ENCODE measurements around the gene UBFD1. TPM values are rescaled to one million over a fixed set of nuclear protein-coding genes. Genes with fewer than 3 reads are reported as not detected.

UBFD1 gene
- total and polyA plus RNA-seq, 10 of the 15 experiments (the other 5 are each of a cell fraction or from before 2014, with no cell fraction given) = 7.3 to 48.5 (median 32.1) TPM

GRCh38 chr16:23594186-23594585, 36.7 kb downstream of the UBFD1 start:
- ChIA-PET POLR2A (no interaction called here), CTCF (interaction anchor here (1.5 kb wide), 1 partner anchor 34 kb away, joined by 3 read pairs; no protein-coding TSS in a partner anchor), RAD21 (ENCODE audit: unreplicated experiment) (no interaction called here), SMC1A (ENCODE audit: uncharacterized antibody, unreplicated experiment) (no interaction called here)
- H3K9me3 ChIP-seq (replicated peaks; ENCODE audit: control insufficient read depth, insufficient read depth, low read length) = no peaks in the 10 kb centered on the region
- no peak overlapping the region for H2AFZ ChIP-seq (ENCODE audit: control insufficient read depth, low read depth, low read length)
- no peak for ATAC-seq
- TF ChIP-seq MTA3 (IDR thresholded peaks at IDR 0.05; ENCODE audit: borderline replicate concordance, low read length) = no peak
- no peak for TF ChIP-seq BCL11A (IDR thresholded peaks at IDR 0.05; ENCODE audit: low read depth, low read length)
- TF ChIP-seq CTCF (IDR thresholded peaks at IDR 0.05 in 2 of 3, conservative IDR thresholded peaks at IDR 0.05 in 1 of 3; ENCODE audit: control insufficient read depth in 2 of 3, extremely low read depth in 1 of 3, insufficient read depth in 1 of 3, low read depth in 3 of 3, low read length in 3 of 3) = no peak
- no peak for TF ChIP-seq USF1 (IDR thresholded peaks at IDR 0.05; ENCODE audit: borderline replicate concordance, extremely low read length, insufficient read depth, low read depth, low read length)
- no peak for TF ChIP-seq BRCA1 (IDR thresholded peaks at IDR 0.05; ENCODE audit: low read depth, low read length)
- TF ChIP-seq EP300 (IDR thresholded peaks at IDR 0.05; ENCODE audit: borderline replicate concordance in 1 of 2, control insufficient read depth in 1 of 2, low read depth in 2 of 2, low read length in 2 of 2) = no peak
- TF ChIP-seq PAX8 (IDR thresholded peaks at IDR 0.05) = no peak
- H3K4me2 ChIP-seq (ENCODE audit: control insufficient read depth, insufficient read depth) = peak overlapping the region; percentile 64
- no TSS peak for BruUV-seq (replicated peaks)
- H3K4me1 ChIP-seq (ENCODE audit: control insufficient read depth, insufficient read depth, low read length) = peaks cover 16% of the 10 kb centered on the region
- H3K27ac ChIP-seq (ENCODE audit: control insufficient read depth, insufficient read depth) = no peak overlapping the region
- H3K36me3 ChIP-seq (ENCODE audit: control insufficient read depth in 2 of 2, insufficient read depth in 2 of 2, low read length in 1 of 2) = peaks cover 6 to 18% of the 10 kb centered on the region in 2 experiments
- DNase-seq (ENCODE audit: low read depth, low spot score) = no peak
- in situ Hi-C loops (cut with MboI) (no loop called here), intact Hi-C loops (cut with micrococcal nuclease; ENCODE audit: unreplicated experiment) (no loop called here)
- no peaks in the 10 kb centered on the region; the same call in 1 of the 2 replicates for H4K20me1 ChIP-seq (ENCODE audit: control insufficient read depth, insufficient read depth)
- WGBS (ENCODE audit: insufficient coverage, insufficient replicate concordance, low lambda C conversion rate, missing lambda C conversion rate) = over 99% methylated on average over 12 of the region's 12 CpGs
- no peak for FAIRE-seq
- H3K9ac ChIP-seq (ENCODE audit: control insufficient read depth, insufficient read depth, low read length) = no peak overlapping the region
- H3K27me3 ChIP-seq (replicated peaks in 1 of 2; ENCODE audit: control insufficient read depth in 2 of 2, insufficient read depth in 2 of 2, low read length in 1 of 2) = no peaks in the 10 kb centered on the region
- peak overlapping the region; percentile 82; the same call in 1 of the 2 replicates for H3K4me3 ChIP-seq
- H3K79me2 ChIP-seq (ENCODE audit: control insufficient read depth, insufficient read depth, low read length) = peaks cover 47% of the 10 kb centered on the region
